ENCODE results near the gene HIVEP2.

The HIVEP2 gene

DNA sequence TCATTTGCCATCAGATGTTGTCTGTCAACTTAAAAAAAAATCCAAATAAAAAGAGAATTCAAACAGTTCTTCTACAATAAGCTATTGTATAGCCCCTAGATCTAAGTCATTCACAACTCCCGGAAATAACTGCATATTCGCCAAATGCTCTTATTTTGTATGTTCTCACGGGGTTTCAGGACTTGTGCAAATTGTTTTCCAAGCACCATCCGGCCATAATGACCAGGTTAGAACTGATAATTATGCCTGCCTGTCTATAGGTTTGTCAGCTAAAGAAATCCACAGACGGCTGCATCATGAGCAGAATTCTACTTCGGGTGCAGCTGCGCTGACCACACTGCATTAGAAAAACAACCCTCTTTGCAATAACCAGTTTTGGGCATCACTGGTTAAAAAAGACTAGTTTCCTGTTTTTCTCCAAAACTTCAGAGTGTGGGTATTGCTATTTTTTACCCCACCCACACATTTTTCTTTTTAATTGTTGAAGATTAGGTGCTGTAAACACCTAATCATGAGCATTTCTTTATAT, 87.7 kb downstream of the HIVEP2 start:
- no peak for DNase-seq

DNA sequence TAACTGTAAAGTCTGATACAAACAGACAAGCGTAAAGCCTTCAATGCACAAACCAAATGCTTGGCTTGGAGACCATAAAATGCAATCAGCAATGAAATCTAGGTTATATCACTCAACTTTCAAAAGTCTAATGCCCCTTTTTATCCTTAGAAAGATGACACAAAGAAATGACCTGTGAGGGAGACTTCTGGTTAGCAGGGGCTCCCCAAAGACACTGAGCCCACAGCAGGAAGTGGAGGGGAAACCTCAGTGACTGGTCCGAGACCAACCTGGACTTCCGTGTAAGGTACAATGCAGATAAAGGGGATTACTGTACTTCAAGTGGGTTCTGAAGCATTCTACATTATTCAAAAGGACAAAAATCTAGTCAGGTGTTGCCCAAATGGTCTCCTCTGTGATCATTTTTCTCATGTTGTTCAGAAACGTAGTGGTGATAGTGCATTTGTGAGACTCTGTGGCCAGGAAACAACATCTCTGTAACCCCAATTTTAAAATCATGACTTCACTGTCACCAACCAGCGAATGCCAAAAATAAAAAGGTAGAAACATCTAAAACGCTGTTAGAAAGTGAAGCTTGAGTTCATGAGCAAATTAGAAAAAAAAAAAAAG, 88.2 kb downstream of the HIVEP2 start:
- DNase-seq, result no peak

DNA sequence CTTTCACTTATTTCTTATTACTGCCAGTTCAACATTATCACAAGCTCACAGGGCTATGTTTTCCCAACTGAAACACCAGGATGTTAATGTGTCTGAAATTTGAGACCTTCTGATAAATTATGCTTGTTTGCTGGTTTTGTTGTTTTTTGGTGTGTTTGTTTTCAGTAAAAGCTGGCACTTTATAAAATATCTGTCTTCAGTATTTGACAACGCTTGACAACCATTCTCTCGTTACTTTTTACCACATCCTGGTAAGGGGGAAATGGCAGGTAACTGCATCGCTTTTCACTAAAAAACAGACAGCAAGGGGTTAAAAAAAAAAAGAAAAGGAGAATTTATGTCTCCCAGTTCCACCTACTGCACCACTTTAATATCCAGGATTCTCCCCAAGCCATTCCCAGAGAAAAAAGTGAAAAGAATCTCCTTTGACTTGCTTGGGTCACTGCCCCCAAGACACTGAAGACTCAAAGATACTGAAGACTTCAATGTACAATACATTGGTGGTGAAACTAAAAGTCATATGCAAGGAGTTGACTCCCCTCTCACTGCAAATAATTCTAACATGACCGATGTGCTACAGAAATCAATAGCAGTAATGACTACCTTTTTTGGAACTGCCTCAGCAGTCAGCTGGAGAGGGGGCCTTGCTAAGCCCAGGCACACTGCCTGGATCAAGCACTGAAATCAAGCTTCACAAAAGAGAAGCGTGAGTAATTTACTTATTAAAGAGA, 88.9 kb downstream of the HIVEP2 start:
- DNase-seq, result no peak

DNA sequence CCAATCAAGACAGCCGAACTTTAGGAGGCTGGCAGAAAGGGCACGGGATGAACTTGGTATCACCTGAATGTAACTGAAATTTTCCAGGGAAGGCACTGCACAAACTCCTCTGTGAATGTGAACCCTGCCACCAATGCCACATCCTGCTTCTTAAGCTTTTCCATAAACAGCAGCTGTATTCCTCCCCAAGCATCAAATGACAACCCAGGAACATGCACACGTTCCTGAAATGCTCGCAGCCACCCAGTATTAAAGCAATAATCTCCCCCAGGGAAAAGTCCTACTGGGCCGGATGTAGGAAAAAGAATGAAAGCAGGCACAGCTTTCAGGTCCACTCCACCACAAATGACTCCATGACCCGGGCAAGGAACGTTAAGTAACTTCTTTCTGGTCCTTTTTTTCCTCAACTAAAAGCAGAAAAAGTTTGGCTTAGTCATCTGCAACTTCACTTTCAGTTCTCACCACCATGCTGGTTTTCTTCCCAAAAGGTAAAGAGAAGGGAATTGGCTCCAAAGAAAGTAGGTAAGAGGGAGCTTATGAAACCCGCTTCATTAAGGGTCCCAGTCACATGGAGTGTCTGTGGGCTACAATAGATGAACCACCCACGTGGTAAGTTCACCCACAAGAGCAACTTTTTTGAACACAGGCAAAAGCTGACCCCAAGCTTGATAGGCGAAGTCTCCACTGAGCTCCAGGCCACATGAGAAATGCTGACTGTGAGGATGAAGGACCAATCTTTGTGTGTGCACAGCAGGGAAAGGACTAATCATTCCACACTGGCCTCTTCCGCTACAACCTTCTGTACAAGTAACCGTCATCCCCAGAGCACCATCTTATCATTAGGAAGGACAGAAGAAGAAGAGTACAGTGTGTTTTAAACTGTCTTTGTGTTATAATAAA, 90.1 kb downstream of the HIVEP2 start:
- no peak for DNase-seq

DNA sequence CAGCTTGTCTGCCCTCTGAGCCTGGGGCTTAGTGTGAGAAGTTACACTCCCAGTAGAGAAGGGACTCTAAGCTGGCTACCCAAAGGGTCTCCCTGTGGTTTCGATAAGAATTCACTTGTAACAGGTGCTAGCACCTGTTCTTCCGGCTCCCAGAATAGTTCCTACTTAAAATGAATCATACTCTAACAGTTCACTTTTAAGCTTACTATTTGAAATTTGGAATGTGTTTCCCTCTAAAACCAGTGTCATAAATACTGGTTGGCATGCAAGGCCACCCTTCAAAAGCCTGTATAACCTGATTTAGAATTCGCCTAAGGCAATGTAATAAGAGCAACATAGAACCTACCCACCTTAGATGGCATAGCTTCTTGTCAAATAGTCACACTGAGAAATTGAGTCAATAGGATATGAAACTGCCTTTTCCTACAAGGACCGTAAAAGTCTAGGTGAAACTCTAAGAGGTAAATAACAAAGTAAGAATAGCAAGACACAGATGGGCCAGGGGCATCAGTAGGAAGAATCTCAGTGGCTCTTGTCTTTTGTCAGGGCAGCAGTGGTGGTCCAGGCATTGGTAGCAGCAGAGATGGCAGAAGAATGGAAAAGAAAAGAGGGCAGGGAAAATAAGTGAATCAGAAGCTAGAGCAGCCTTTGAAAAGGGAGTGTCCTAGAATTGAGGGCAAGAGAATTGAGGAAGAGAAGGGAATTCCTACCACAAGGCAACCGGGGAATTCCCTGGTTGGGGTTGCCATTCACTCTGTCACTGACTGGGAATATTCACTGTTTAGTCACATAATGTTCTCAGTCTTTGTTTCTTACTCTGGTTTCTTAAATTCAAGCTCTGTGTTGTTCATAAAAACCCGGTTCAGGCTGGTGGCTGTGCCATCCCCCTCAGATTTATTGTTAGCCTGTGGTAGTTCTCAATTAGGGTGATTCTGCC, 91.5 kb downstream of the HIVEP2 start:
- DNase-seq, result no peak

DNA sequence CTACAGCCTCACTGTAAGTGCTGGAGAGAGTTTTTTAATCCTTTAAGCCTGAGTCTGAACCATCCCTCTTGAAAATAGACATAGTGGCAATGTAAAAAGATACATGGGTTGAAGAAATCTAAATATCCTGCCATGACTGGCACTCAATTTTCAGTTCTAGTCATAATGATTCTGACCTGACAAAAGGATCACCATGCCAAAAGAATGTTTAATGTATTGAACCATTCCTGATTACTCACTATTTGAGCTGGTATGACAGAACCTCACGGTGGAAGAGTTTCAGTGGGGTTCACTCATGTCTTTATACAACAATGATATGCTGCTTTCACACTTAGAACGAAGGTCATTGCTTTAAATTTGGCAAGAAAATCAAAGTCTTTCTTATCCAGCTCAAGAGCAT, 93.4 kb downstream of the HIVEP2 start:
- no peak for DNase-seq

DNA sequence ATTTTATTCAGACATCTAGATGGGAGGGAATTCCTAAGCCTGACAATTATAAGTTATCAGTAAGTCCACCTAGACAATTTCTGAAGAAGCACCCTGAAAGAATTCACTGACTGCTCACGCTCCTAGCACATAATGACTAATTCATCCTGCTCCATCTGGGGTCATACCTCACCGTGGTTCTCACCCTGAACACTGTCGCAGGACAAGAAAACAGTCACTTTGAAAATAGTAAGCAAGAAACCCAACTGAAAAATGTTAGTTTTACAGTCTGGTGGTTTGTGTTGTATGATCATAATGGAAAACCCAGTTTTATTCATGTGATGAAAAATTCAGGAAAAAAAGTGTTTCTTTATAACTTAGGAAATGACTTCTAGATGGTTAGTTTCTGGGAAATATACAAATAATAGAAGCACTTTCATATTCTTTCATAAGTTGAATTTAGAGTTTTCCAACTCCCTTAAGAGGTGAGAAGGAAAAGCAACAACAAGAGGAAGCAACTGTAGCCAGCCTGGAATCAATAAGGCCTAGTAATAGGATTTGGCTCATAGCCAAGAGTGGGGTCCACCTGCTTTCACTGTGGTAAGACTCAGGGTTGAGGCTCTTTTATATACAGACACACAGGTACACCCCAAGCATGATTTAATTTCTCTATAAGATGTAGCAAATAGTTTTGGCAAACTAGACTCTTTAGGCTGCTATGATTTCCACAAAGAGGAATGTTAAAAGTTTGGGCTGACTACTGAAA, 94.1 kb downstream of the HIVEP2 start:
- DNase-seq, result no peak

DNA sequence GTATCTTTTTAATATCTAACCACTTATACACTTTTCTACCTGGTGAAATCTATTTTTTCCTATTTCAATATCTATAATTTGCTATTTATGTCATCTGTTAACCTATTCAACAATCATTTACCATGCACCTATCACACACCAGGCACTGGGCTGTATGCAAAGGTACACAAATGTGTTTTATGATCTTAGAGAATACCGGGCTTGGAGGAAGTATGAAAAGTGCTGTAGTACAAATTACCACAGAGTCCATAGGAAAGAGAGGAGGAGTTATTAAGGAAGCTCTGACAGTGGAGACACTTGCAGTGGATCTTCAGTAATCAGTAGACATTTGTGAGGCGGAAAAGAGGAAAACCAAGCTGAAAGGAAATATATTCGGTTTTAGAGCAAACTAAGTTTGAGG, 96.0 kb downstream of the HIVEP2 start:
- no peak for DNase-seq

DNA sequence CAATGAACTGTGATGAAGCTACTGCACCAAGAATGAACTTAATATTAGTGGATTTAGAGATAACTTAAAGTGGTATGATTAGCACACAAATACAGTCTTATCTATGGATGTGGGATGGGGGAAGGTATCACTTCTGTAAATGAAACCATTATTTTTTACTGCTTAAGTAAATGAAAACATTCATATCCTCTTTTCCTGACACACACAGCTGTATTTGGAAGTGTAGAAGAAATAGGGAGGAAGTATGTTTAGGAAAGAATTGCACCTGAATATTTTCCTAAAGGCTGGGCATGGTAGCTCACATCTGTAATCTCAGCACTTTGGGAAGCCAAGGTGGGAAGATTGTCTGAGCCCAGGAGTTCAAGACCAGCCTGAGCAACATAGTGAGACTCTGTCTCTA, 96.8 kb downstream of the HIVEP2 start:
- no peak for DNase-seq

DNA sequence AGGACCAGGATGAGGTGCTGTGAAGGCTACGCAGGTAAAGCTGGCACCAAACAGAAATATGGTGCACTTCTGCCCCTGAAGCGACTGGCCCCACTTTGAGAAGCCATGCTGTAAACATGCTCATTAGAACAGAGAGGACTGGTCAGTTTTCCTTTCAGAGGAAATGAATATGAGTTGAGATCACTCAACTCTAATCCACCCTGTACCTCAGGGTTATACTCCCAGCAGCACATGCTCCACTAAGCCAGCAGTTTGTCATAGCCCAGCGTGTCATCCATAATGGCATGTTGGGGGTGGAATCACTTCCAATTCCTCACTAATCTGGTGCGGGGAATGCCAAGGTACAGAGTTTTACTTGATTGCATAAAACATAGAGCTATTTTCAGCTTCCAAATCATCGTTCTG, 98.1 kb downstream of the HIVEP2 start:
- no peak for DNase-seq

DNA sequence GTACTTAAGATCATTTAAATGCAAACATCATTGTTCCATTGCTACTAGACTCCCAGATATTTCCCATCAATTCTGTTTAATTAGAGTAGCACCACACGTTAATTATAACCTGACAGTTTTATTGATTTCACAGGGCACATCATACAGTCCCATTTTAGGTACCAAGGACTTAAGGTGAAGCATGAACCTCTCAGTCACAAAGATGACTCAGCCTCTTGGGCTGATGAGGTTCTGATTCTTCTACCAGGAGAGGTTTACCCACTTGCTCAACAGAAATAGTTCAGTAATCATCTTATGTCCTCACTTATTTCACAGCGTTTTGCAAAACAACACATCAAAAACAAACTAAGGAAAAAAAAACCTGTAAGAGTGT, 98.5 kb downstream of the HIVEP2 start:
- DNase-seq, result no peak

DNA sequence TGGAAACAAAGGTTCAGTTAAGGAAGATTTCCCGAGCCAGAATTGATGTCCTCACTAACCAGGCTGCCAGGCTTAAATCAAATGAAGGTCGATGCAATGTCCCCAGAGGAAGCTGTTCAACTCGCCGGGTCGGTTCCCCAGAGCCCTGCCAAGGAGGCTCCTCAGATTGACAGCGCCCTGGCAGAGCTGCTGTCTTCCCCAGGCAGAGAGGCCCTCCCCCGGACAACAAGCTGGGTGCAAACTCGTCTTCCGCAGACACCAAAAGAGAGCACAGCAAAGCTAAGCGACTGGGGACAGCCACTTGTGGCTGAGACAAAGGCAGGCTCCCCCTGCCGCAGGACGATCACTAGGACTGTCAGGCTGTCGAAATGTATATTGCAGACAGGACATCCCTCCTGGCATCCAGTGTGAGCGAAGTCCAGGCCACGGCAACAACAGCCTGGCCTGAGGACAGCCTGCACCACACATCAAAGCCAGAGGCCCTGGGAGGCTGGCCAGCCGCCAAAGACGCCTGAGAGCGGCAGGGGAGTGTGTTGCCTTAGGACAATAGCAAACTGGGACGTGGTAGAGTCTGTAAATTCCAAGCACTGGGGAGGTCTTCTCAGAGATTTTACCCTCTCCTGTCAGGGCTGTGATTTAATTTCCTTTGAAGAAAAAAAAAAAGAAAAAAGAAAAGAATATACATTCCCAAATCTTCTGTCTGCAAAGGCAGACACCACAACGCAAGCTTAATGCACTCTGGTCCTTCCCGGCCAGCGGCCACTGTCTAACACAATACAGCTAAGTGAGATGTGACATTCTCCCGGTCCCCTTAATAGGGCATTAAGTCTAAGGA, 99.1 kb downstream of the HIVEP2 start:
- DNase-seq, result no peak

DNA sequence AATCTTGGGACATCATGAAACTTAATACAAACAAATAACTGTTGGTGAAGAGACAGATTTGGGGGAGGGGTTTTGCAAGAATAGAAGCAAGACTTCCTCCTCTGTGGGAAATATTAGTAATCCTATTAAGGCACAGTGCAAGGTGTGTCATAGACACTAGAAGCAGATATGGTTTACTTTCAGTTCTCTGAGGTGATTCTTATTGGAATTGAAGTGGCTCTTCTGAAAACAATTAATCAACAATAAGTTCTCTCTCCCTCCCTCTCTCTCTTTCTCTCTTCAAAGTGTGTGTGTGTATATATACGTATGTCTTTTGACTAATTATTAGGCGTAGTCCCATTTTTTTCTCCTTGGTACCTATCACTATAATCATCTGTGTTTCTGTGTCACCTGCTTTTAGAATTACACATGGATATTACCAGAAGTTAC, 99.8 kb downstream of the HIVEP2 start:
- no peak for DNase-seq

DNA sequence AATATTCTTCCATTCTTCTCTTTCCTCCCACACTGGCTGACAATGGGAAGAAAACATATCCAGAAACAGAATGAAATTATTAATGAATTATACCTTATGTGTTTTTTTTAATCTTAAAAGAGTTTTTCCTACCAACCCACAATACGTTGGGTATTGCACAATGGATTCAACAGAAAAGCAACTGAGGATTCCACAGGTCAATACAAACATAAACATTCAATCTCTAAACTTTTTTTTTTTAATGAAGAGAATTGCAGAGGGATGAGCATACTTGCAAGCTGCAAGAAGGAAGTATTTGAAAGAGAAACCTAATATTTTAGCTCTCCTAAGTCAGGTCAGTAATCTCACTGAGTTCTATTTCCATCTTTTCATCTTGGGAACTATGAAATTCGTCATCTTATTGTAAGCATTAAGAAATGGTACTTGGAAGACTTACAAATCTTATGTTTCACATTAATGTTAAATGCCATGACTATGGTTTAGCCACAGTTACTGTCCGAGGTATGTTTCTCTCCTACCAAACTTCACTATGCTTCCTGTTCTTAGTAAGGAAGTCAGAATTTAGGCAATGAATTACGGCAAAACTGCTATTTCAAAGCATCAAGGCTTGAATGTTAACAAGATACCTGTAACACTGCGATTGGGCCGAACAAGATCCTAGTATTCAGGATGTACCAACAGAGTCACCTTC, 100.8 kb downstream of the HIVEP2 start:
- DNase-seq, result no peak

DNA sequence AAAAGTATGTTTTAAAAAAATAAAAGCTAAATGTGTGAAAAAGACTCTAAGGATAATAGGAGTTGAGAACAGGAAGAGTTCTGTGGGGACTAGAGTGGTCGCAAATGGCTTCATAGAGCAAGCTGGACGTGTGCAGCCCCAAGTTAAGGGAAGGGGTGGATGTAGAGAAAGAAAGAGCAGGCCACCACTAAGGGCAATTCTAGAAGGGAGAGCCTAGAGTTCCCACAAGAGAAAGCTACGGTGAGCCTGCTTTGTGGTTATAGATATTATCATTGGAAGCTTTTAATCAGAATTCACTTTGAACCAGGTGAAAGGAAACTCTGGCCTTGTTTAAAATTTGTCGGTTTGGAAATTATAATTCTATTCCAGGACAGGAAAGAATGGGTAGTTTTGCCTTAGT, 101.6 kb downstream of the HIVEP2 start:
- DNase-seq, result no peak

DNA sequence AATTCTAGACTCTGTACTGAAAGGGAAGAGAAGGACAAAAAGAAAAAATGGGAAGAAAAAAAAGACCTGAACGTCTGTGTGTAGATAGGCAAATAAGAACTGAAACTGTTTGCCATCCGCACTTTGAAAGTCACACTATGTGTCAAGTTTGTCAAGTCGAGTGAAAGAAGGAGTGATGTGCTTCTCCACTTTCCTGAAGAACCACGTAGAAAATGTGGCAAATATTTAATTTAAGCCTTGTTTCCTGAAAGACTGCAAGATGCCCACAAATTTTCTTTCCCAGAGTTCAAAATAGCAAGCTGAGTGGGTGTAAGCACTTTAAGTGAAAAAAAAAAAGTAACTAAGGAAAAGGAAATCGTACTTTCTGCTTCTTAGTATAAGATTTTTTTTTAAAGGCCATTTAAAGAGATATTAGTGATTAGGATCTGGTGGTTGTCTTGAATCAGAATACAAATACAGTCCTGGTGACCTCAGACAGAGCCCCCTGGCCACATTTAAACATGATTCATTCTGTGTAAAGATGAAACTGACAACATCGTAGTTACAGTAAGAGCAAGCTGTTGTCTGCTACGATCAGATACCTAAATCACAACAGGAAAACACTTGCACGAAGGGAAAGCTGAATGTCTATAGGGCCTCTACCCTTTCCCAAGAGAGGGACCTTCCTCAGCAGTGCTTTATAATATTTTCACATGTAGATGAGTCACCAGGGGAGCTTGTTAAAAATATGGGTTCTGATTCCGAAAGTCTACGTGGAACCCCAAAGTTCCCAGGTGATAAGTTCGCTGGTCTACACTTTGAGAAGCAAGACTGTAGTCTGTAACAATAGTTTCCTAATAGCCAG, 102.3 kb downstream of the HIVEP2 start:
- DNase-seq, result no peak

DNA sequence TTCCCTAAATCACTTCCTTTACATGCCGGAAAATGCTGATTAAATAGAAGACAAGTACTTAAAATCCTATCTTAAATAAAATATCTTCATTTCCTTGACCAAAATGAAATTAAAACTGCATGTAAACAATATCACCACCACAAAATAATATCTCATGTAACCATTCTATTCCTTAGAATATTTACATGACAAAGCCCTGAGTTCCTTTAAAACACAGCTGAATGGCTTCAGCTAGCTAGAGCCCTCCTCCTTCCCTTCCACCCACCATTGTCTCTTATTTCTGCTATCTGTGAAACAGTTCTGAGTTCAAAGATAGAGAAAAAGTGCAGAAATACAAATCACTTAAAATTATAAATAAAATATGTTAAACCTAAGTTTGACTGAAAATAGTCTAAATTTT, 103.1 kb downstream of the HIVEP2 start:
- DNase-seq, result no peak

DNA sequence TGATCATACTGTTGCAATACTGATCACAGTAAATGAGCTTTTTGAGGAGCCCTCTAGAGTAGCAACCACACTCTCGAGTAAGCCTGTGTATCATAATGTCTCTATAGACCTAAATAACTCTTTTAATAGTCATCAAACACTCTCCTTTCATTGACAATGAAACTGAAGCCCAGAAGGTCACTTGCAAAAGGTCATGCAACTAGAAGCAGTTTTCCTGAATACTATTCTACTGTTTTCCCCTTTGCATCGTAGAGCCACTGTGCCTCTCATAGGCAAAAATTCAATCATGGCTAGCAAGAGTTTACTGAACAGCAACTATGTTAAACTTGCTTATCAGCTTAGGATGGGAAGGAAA, 105.3 kb downstream of the HIVEP2 start:
- DNase-seq, result no peak

Measured in NCI-H748 treated with DMSO at 0.1 percent for 48 hours (cell line).